HEK293T (cell line): ENCODE data around the gene CLIC6.

Source experiments
- BHLHE40 ChIP-seq: fragments of 450-650 bp; IDR thresholded peaks from 2 replicates; pipeline ENCODE4 v1.6.1; 2016; ENCODE audit warnings: mild to moderate bottlenecking, moderate library complexity, borderline replicate concordance
- CTBP1 ChIP-seq: fragments of 450-650 bp; IDR thresholded peaks from 2 replicates; pipeline ENCODE4 v1.6.1; 2016; ENCODE audit warnings: borderline replicate concordance
- FOXM1 ChIP-seq: fragments of 450-650 bp; IDR thresholded peaks from 2 replicates; pipeline ENCODE4 v1.6.1; 2017; ENCODE audit warnings: mild to moderate bottlenecking, borderline replicate concordance
- HDGF ChIP-seq: fragments of 450-650 bp; IDR thresholded peaks from 2 replicates; pipeline ENCODE4 v1.6.1; 2017; ENCODE audit warnings: antibody characterized with exemption, borderline replicate concordance
- TARDBP ChIP-seq: fragments of 450-650 bp; IDR thresholded peaks from 2 replicates; pipeline ENCODE4 v1.6.1; 2016

DNA sequence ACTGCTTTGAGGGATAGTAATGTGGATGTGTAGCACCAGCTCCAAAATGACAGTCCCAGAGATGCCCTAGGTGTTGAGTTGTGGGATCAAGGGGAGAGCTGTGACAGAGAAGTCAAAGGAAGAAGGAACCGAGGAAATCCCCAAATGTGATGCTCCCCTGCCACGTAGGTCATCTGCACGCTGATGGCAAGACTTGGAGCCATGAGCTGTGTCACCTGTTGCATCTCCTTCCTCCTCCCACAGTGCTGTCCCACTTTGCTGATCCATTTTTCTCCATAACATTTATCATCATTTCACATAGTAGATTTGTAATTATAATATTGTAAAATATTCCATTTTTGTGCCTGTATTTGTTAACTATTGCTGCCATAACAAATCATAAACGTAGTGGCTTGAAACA lies 36.3 kb upstream of the CLIC6 start:
- no peak for TF ChIP-seq BHLHE40
- no peak for TF ChIP-seq FOXM1
- TF ChIP-seq HDGF = no peak
- TF ChIP-seq TARDBP = no peak
- no peak for TF ChIP-seq CTBP1
